GM19324 (cell line): ENCODE results near the gene AOAH.
A peak's percentile ranks its signal among the peaks of the same experiment; 100 is the strongest.
"Not testable (repeated sequence)": the region's sequence is repeated elsewhere in the genome, so short reads cannot be mapped to it uniquely, and the experiment has no call there.

ENCODE experiments used
- ATAC-seq: cut with Tn5 transposase; IDR thresholded peaks from one replicate; pipeline ENCODE4 v1.9.1; 2021; ENCODE audit warnings: mild to moderate bottlenecking, moderate library complexity; ENCODE audit not compliant: unreplicated experiment, low FRiP score

Gene AOAH

GRCh38 chr7:36739351-36739750 is 15.1 kb upstream of the AOAH start:
- no peak for ATAC-seq

GRCh38 chr7:36736899-36737211 is 12.6 kb upstream of the AOAH start:
- ATAC-seq, result no peak

GRCh38 chr7:36736090-36736898 is 12.0 kb upstream of the AOAH start:
- ATAC-seq, result peak; percentile 92

- ATAC-seq, result no peak
Measured at GRCh38 chr7:36735172-36735571, 10.9 kb upstream of the AOAH start.

- no peak for ATAC-seq
Measured at GRCh38 chr7:36734731-36735130, 10.4 kb upstream of the AOAH start.

- no peak for ATAC-seq
Measured at GRCh38 chr7:36733411-36733810, 9.1 kb upstream of the AOAH start.

GRCh38 chr7:36732806-36733205 is 8.5 kb upstream of the AOAH start:
- no peak for ATAC-seq

- no peak for ATAC-seq
Measured at GRCh38 chr7:36730046-36730445, 5.8 kb upstream of the AOAH start.

GRCh38 chr7:36728143-36728542 is 3.8 kb upstream of the AOAH start:
- no peak for ATAC-seq

- ATAC-seq, result no peak
Measured at GRCh38 chr7:36726806-36727503, 2.7 kb upstream of the AOAH start.

GRCh38 chr7:36726311-36726710 is 2.0 kb upstream of the AOAH start:
- ATAC-seq, result no peak

- no peak for ATAC-seq
Measured at GRCh38 chr7:36724996-36725395, 702 bp upstream of the AOAH start.

GRCh38 chr7:36723291-36723690 is 1.0 kb downstream of the AOAH start:
- no peak for ATAC-seq

- ATAC-seq, result no peak
Measured at GRCh38 chr7:36719083-36719632, 5.1 kb downstream of the AOAH start.

- ATAC-seq, result no peak
Measured at GRCh38 chr7:36717586-36717985, 6.7 kb downstream of the AOAH start.

- ATAC-seq, result not testable (repeated sequence)
Measured at GRCh38 chr7:36716802-36717201, 7.5 kb downstream of the AOAH start.

- ATAC-seq, result no peak
Measured at GRCh38 chr7:36712015-36712414, 12.3 kb downstream of the AOAH start.

GRCh38 chr7:36711256-36711655 is 13.0 kb downstream of the AOAH start:
- ATAC-seq, result no peak

- ATAC-seq, result no peak
Measured at GRCh38 chr7:36710186-36710791, 14.0 kb downstream of the AOAH start.

- no peak for ATAC-seq
Measured at GRCh38 chr7:36708767-36709166, 15.5 kb downstream of the AOAH start.

- no peak for ATAC-seq
Measured at GRCh38 chr7:36707898-36708297, 16.4 kb downstream of the AOAH start.
